Endodermal cell (in vitro differentiated cells): ENCODE results near the gene ARID4B. TPM values are rescaled to one million over a fixed set of nuclear protein-coding genes. Genes with fewer than 3 reads are reported as not detected.

Experiments used
- DNase-seq: peaks from one replicate; pipeline ENCODE4 v3.0.0-alpha.2; 2017
- H3K27ac ChIP-seq: 2 replicates; pipeline ENCODE4 v1.5.1; 2013; ENCODE audit warnings: mild to moderate bottlenecking, low read depth, low read length, moderate library complexity
- H3K27me3 ChIP-seq: 2 replicates; pipeline ENCODE4 v1.6.1; 2013; ENCODE audit warnings: mild to moderate bottlenecking, low read length, moderate library complexity; ENCODE audit not compliant: insufficient read depth, control insufficient read depth, poor library complexity, severe bottlenecking
- H3K36me3 ChIP-seq: 2 replicates; pipeline ENCODE4 v1.7.0; 2013; ENCODE audit warnings: mild to moderate bottlenecking, low read length, moderate library complexity; ENCODE audit not compliant: control insufficient read depth, insufficient read depth
- H3K4me1 ChIP-seq: one replicate; pipeline ENCODE4 v1.7.0; 2013; ENCODE audit warnings: low read length; ENCODE audit not compliant: control insufficient read depth, insufficient read depth
- H3K4me3 ChIP-seq: 2 replicates; pipeline ENCODE4 v1.5.1; 2013; ENCODE audit warnings: mild to moderate bottlenecking, low read length, moderate library complexity
- H3K9ac ChIP-seq: 2 replicates; pipeline ENCODE4 v1.6.1; 2013; ENCODE audit warnings: mild to moderate bottlenecking, low read length, moderate library complexity; ENCODE audit not compliant: poor library complexity, severe bottlenecking; ENCODE audit errors: extremely low read depth
- H3K9me3 ChIP-seq: 2 replicates; pipeline ENCODE4 v1.6.1; 2013; ENCODE audit warnings: mild to moderate bottlenecking, low read length, moderate library complexity; ENCODE audit not compliant: control insufficient read depth
- H3K27ac Mint-ChIP-seq: 2 replicates; pipeline ENCODE4 v1.8.0; 2020; ENCODE audit warnings: mixed read lengths
- H3K27me3 Mint-ChIP-seq: 2 replicates; pipeline ENCODE4 v1.8.0; 2021; ENCODE audit warnings: mild to moderate bottlenecking, mixed read lengths; ENCODE audit not compliant: insufficient read depth
- H3K36me3 Mint-ChIP-seq: 2 replicates; pipeline ENCODE4 v1.8.0; 2020; ENCODE audit warnings: low read depth, mixed read lengths
- H3K4me1 Mint-ChIP-seq: 2 replicates; pipeline ENCODE4 v1.8.0; 2020; ENCODE audit warnings: mixed read lengths
- H3K4me3 Mint-ChIP-seq: 2 replicates; pipeline ENCODE4 v1.8.0; 2020; ENCODE audit warnings: mild to moderate bottlenecking, moderate library complexity, mixed read lengths
- H3K9me3 Mint-ChIP-seq: 2 replicates; pipeline ENCODE4 v1.8.0; 2020; ENCODE audit warnings: mild to moderate bottlenecking, mixed read lengths
- CTCF ChIP-seq: fragments of 200-600 bp; sonication (generic); conservative IDR thresholded peaks from 2 replicates; pipeline ENCODE4 v1.5.0; 2021; ENCODE audit warnings: antibody characterized with exemption, mild to moderate bottlenecking
- WGBS, 2 experiments: methylation state at CpG; one replicate each; pipeline versions ENCODE4 v1.1.5 to v1.1.7; 2013; ENCODE audit warnings: missing lambda C conversion rate in 2 of 2, mixed read lengths in 1 of 2; ENCODE audit not compliant: insufficient coverage in 1 of 2, insufficient read length in 1 of 2; 5-methylcytosine and 5-hydroxymethylcytosine counted together
- long read RNA-seq, 4 experiments: library from polyadenylated mRNA in 2 of 4; library from RNA in 1 of 4; library from capped mRNA in 1 of 4; stranded (forward) in 3 of 4; unstranded in 1 of 4; transcript quantifications; one replicate each; pipeline ENCODE4 v2.0.0, GENCODE V29; 2020 to 2021; ENCODE audit warnings: inconsistent platforms in 1 of 4
- polyA plus RNA-seq, 2 experiments: library from polyadenylated mRNA; stranded (reverse); fragments of 50-300 nt; gene quantifications; one replicate each; pipeline ENCODE4 v1.2.3, GENCODE V29; 2013
- total RNA-seq, 2 donors: library from RNA; stranded (reverse); fragmentation: NEBNext Ultra II Directional in 1 of 2; extraction: Animal tissue kit (Norgen Biotek cat#: 25700) in 1 of 2; gene quantifications; 2 replicates in 1 of 2; 3 replicates in 1 of 2; pipeline ENCODE4 v1.2.1, GENCODE V29; 2021

ARID4B gene
- total RNA-seq: 10 to 100 TPM; 40.6 to 43.1 TPM
- polyA plus RNA-seq (2013, experiment 1 of 2): 36.7 TPM
- 36.7 TPM for polyA plus RNA-seq (2013, experiment 2 of 2)
- long read RNA-seq, experiment 1, full-length matches to known transcripts: 1 of 17 reads
- long read RNA-seq, experiment 1, partial matches to known transcripts: 9 of 17 reads
- long read RNA-seq, experiment 1, other reads (novel, unspliced or antisense): 7 of 17 reads
- long read RNA-seq, experiment 2, full-length matches to known transcripts: 30 of 55 reads
- long read RNA-seq, experiment 2, partial matches to known transcripts: 16 of 55 reads
- long read RNA-seq, experiment 2, other reads (novel, unspliced or antisense): 9 of 55 reads
- long read RNA-seq, experiment 3, transcript ARID4B-208 (11 exons, 2,315 nt): major isoform, 11 of 112 reads
- long read RNA-seq, experiment 3, partial matches to known transcripts: 91 of 112 reads
- long read RNA-seq, experiment 3, other reads (novel, unspliced or antisense): 9 of 112 reads
- long read RNA-seq, experiment 4, partial matches to known transcripts: 31 of 38 reads
- long read RNA-seq, experiment 4, other reads (novel, unspliced or antisense): 4 of 38 reads

GRCh38 chr1:235327559-235328270 is at the start of gene ARID4B:
Gene ARID4B (minus strand): TSS chr1:235328179. CDS start chr1:235326919, 1,260 bp downstream.
- peak within 1 kb of the TSS; percentile 98 for H3K27ac ChIP-seq
- H3K4me1 ChIP-seq: peaks cover 4% of the 10 kb centered on the region
- Mint-ChIP-seq H3K27me3 (no peaks in the 10 kb centered on the region), H3K4me3 (no peak within 1 kb of the TSS), H3K36me3 (peaks cover 26% of the 10 kb centered on the region), H3K4me1 (peaks cover 31% of the 10 kb centered on the region), H3K27ac (peak within 1 kb of the TSS; percentile 92), H3K9me3 (no peaks in the 10 kb centered on the region)
- no peaks in the 10 kb centered on the region for H3K27me3 ChIP-seq
- peak within 1 kb of the TSS; percentile 91 for H3K9ac ChIP-seq
- DNase-seq: no peak
- H3K9me3 ChIP-seq: no peaks in the 10 kb centered on the region
- no peak for TF ChIP-seq CTCF
- peak within 1 kb of the TSS; percentile 100 for H3K4me3 ChIP-seq
- whole genome bisulfite sequencing, 2 experiments: 0% methylated on average over 10 to 58 of the region's 58 CpGs
- H3K36me3 ChIP-seq: peaks cover 31% of the 10 kb centered on the region

GRCh38 chr1:235375919-235376605 is 48.1 kb upstream of the ARID4B start:
- Histone ChIP-seq H3K36me3 (peaks cover 31% of the 10 kb centered on the region), H3K4me3 (no peak overlapping the region), H3K27ac (no peak overlapping the region), H3K4me1 (no peaks in the 10 kb centered on the region), H3K9me3 (peaks cover 5% of the 10 kb centered on the region), H3K9ac (no peak overlapping the region), H3K27me3 (no peaks in the 10 kb centered on the region)
- 91 to 95% methylated on average over 5 to 6 of the region's 6 CpGs for WGBS, 2 experiments
- Mint-ChIP-seq H3K4me3 (no peak overlapping the region), H3K36me3 (peaks cover 50% of the 10 kb centered on the region), H3K27me3 (no peaks in the 10 kb centered on the region), H3K9me3 (peaks cover 4% of the 10 kb centered on the region), H3K4me1 (no peaks in the 10 kb centered on the region), H3K27ac (peak overlapping the region; percentile 22)
- TF ChIP-seq CTCF: no peak
- DNase-seq: no peak

- Histone ChIP-seq H3K36me3 (peaks cover 8% of the 10 kb centered on the region), H3K27ac (no peak overlapping the region), H3K27me3 (no peaks in the 10 kb centered on the region), H3K9me3 (no peaks in the 10 kb centered on the region), H3K9ac (no peak overlapping the region), H3K4me3 (no peak overlapping the region), H3K4me1 (no peaks in the 10 kb centered on the region)
- Mint-ChIP-seq H3K36me3 (peaks cover 25% of the 10 kb centered on the region), H3K27ac (peak overlapping the region; percentile 33), H3K4me1 (peaks cover 5% of the 10 kb centered on the region), H3K27me3 (no peaks in the 10 kb centered on the region), H3K9me3 (no peaks in the 10 kb centered on the region), H3K4me3 (no peak overlapping the region)
- DNase-seq: no peak
- WGBS, 2 experiments: 92 to 96% methylated on average over 3 to 5 of the region's 5 CpGs
- no peak for TF ChIP-seq CTCF
Observed at GRCh38 chr1:235369802-235370201, 41.8 kb upstream of the ARID4B start.
